Astrocyte of the cerebellum (primary cell): ENCODE measurements around the gene BCL2L11.
"Not testable (repeated sequence)": the region's sequence is repeated elsewhere in the genome, so short reads cannot be mapped to it uniquely, and the experiment has no call there.

Source experiments
- DNase-seq: peaks from one replicate; pipeline ENCODE4 v3.0.0-alpha.2; 2011; ENCODE audit warnings: low read depth
- H3K4me3 ChIP-seq: 2 replicates; pipeline ENCODE4 v1.5.1; 2011; ENCODE audit warnings: mild to moderate bottlenecking, low read depth, low read length, moderate library complexity
- CTCF ChIP-seq: IDR thresholded peaks from 2 replicates; pipeline ENCODE4 v1.5.1; 2012; ENCODE audit warnings: low read length, low read depth, moderate library complexity, mild to moderate bottlenecking; ENCODE audit errors: missing control alignments
- in situ Hi-C: cut with HindIII; loops from 2 replicates; pipeline ENCODE4 v1.10.0; 2017; ENCODE audit warnings: low sequenced_read_pairs

Gene BCL2L11

DNA sequence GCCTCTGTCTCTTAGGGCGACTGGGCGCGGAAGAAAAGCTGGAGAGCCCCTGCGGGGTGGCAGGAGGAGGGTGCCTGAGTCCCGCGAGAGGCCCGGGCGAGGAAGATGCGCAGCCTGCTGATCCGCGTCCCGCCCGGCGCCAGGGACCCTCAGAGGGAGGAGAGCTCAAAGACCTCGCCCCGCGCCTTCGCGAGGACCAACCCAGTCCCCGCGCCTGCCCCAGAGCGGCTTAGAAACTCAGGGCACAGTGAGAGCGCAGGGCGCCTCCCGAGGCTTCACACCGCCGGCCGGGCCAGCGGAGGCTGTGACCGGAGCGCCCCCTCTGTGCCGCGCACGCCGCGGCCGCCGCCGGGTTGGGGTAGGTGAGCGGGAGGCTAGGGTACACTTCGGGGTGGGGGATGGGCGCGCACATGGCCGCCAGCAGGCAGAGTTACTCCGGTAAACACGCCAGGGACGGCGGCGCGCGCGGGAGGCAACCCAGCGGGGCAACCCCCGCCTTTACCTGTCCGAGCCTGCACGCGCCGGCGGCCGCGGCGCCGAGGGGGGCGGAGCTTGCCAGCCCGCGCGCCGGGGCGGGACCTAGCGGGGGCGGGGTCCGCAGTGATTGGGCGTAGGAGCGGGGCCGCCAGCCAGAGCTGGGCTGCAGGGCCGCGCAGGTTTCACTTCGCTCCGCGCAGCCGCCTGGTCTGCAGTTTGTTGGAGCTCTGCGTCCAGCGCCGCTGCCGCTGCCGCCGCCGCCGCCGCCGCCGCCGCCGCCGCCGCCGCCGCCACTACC, at the start of gene BCL2L11:
Gene BCL2L11 (plus strand): TSS at position 662 of the 775 bp plus-strand sequence. CDS start 2,832 bp downstream, outside the sequence.
- H3K4me3 ChIP-seq, result peak within 1 kb of the TSS; percentile 93
- DNase-seq, result peak; percentile 80
- in situ Hi-C loops, result no loop called here
- peak; percentile 15 for TF ChIP-seq CTCF

DNA sequence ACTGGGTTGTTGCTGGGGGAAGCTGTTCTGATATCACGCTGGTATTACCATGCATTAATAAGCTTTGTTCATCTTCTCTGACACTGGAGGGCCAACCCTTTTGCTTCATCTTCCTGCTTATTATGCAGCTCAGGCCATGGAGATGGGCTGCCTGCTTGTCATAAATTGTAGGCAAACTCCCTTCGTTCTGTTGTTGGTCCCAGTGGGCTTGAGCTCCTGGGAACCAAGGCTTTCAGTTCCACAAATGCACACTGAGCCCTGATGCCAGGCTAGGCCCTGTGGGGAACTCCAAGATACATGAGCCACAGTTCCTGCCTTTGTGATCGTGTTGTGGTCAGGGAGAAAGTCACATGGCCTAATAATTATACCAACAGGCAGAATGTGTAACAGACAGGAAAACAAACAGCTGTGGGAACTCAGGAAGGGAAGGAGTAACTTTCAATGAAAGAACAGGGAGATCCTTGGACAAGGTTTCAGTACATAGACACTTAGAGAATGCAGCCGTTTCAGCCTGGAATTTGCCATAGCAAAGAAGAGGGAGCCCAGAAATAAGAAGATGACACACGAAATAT, 49.0 kb upstream of the BCL2L11 start:
- in situ Hi-C loops, result no loop called here
- peak; percentile 70 for DNase-seq
- TF ChIP-seq CTCF, result no peak
- no peak overlapping the region for H3K4me3 ChIP-seq

DNA sequence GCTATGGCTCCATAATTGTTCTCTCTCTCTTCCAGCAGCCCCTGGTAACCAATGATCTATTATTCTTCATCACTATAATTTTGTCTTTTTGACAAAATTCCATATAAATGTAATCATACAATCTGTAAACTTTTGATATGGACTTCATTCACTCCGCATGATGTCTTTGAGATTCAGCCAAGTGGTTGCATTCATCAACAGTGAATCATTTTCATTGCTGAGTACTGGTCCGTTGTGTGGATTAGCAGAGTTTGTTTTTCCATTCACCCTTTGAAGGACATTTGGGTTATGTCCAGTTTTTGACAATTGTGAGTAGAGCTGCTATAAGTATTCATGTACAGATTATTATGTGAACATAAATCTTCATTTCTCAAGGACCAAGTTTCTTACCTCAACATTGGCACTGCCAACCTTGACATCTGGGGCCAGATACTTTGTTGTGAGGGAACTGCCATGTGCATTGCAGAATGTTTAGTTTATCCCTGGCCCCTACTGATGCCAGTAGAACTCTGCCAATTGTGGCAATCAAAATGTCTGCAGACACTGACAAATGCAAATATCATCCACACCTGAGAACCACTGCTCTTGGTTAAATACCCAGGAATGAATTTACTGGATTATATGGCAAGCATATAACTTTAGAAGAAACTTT, 48.4 kb upstream of the BCL2L11 start:
- no peak overlapping the region for H3K4me3 ChIP-seq
- TF ChIP-seq CTCF, result no peak
- peak; percentile 79 for DNase-seq
- in situ Hi-C loops, result no loop called here

DNA sequence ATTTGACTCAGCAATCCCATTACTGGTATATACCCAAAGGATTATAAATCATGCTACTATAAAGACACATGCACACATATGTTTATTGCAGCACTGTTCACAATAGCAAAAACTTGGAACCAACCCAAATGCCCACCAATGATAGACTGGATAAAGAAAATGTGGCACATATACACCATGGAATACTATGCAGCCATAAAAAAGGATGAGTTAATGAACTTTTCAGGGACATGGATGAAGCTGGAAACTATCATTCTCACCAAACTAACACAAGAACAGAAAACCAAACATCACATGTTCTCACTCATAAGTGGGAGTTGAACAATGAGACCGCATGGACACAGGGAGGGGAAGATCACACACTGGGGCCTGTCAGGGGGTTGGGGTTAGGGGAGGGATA, 38.1 kb upstream of the BCL2L11 start:
- DNase-seq, in situ Hi-C loops, H3K4me3 ChIP-seq: not testable (repeated sequence)

DNA sequence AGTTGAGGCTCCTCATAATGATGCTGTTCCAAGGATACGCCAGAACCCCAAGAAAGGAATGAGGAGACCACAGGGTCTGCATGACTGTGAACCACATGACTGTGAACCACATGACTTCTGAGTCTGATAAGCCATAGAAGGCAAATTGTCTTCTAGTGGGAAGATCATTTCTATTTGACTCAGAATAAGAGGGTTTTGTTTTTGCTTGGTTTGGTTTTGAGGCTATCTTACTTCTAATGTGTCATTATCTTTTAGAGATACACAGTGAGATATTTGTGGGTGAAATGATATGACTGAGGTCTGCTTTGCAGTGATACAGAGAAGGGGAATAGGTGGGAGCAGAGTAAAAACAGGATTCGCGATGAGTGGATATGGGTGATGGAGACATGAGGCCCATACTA, 28.9 kb upstream of the BCL2L11 start:
- no peak for TF ChIP-seq CTCF
- in situ Hi-C loops, result no loop called here
- H3K4me3 ChIP-seq, result no peak overlapping the region
- no peak for DNase-seq

DNA sequence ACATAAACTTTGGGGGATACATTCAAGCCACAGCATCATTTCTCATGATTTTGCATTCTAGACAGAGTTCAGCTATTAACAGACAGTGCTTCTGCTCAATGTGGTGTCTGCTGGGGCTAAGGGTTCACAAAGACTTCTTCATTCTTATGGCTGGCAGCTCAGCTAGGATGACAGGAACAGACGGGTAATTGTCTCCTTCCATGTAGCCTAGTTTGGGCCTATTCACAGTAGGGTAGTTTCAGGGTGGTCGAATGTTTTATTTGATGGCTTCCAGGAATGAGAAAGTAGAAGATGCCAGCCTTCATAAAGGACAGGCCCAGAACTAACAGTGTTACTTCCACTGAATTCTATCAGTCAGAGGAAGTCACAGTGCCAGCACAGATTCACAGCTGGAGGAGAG, 26.0 kb upstream of the BCL2L11 start:
- no peak overlapping the region for H3K4me3 ChIP-seq
- TF ChIP-seq CTCF, result no peak
- no peak for DNase-seq
- in situ Hi-C loops, result loop anchor here (5.0 kb wide), 1 partner anchor 48 kb away; no protein-coding TSS in a partner anchor

DNA sequence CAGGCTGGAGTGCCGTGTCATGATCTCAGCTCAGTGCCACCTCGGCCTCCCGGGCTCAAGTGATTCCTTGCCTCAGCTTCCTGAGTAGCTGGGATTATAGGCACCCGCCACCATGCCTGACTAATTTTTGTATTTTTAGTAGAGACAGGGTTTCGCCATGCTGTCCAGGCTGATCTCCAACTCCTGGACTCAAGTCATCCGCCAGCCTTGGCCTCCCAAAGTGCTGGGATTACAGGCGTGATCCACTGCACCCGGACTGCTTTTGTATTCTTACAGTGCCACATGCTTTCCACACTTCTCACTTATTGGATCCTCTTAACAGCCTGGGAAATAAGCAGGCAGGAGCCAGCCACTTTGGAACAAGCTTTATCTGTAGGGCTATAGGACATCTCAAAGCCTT, 25.3 kb upstream of the BCL2L11 start:
- TF ChIP-seq CTCF, result no peak
- DNase-seq, result no peak
- in situ Hi-C loops, result loop anchor here (5.0 kb wide), 1 partner anchor 47 kb away; no protein-coding TSS in a partner anchor

More for the DNA sequence above, 25.3 kb upstream of the BCL2L11 start:
- H3K4me3 ChIP-seq, result no peak overlapping the region
